Activated T-helper 1 cell treated with Interleukin-2 at 50 U/mL for 16 hours (primary cell): ENCODE results near the gene INTS6.

Experiments used
- DNase-seq: peaks from one replicate; pipeline ENCODE4 v3.0.0-alpha.2; 2020; ENCODE audit warnings: low read depth

The INTS6 gene

GRCh38 chr13:51317262-51317661 lies 135.6 kb downstream of the INTS6 start:
- DNase-seq, result no peak

GRCh38 chr13:51313619-51314018 lies 139.2 kb downstream of the INTS6 start:
- no peak for DNase-seq

- no peak for DNase-seq
Measured at GRCh38 chr13:51311957-51312520, 140.8 kb downstream of the INTS6 start.
